Hematopoietic multipotent progenitor cell treated with erythropoietin and hydrocortisone succinate and interleukin-3 and kit ligand, for 8 days (in vitro differentiated cells): Measurements from ENCODE around the gene TMCC3.
"Not testable (repeated sequence)": the region's sequence is repeated elsewhere in the genome, so short reads cannot be mapped to it uniquely, and the experiment has no call there.

Experiments
- DNase-seq: peaks from one replicate; pipeline ENCODE4 v3.0.0-alpha.2; 2015

The TMCC3 gene

GRCh38 chr12:94561943-94562411 is 88.4 kb downstream of the TMCC3 start:
- no peak for DNase-seq

GRCh38 chr12:94560431-94561221 is 89.7 kb downstream of the TMCC3 start:
- no peak for DNase-seq

- no peak for DNase-seq
Observed at GRCh38 chr12:94558612-94559011, 91.7 kb downstream of the TMCC3 start.

DNA sequence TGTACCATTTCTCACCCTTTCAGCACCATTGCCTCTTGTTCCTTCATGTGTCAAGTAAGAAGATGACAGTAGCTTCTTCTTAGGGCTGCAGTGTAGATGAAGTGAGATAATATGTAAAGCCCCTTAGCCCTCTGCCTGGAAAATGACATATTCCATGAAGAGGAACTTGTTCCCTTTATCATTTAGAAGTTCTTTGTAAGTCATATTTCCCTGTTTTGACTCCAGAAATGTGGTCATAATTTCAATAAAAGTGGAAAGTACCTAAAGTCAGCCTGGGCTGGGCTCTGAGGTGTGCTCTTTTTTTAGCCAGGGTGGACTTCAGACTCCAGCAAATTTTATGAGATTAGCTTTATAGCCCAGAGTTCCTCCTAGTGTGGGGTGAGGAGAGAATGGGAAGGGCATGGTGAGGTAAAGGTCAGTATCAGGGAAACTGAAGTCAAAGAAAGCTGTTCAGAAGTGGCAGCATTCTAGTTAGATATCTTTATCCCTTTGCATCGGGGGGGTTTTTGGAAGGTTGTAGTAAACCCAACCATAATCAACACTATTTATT is 92.5 kb downstream of the TMCC3 start:
- no peak for DNase-seq

GRCh38 chr12:94555687-94556086 is 94.7 kb downstream of the TMCC3 start:
- no peak for DNase-seq

GRCh38 chr12:94553875-94554274 is 96.5 kb downstream of the TMCC3 start:
- DNase-seq = no peak

DNA sequence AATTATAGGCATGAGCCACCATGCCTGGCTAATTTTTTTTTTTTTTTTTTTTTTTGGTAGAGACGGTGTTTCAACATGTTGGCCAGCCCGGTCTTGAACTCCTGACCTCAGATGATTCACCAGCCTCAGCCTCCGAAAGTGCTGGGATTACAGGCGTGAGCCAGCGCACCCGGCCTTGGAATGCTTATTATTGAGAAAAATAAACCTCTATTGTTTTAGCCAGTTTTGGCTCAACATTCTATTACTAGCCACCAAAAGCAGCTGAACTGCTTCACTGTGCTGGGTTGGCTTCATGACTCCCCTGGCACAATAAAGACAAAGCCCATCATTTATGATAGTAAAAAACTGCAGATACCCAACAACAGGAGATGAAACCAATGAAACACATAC is 97.2 kb downstream of the TMCC3 start:
- no peak for DNase-seq

DNA sequence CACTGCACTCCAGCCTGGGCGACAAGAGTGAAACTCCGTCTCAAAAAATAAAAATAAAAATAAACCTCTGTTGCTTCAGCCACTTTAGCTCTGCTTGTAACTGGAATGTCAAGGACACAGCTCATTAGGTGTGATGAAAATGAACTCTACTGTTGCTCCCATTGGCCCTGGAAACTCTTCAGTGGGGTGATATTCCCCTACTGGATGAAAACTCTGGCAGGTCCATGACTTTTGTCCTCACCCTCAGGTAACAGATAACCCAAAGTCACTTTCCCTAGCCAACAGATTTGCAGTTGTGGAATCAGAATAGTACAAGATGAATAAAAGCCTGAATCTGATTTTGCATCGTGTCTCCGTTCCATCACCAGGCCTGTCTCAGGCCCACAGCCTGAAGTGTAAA is 98.5 kb downstream of the TMCC3 start:
- no peak for DNase-seq

DNA sequence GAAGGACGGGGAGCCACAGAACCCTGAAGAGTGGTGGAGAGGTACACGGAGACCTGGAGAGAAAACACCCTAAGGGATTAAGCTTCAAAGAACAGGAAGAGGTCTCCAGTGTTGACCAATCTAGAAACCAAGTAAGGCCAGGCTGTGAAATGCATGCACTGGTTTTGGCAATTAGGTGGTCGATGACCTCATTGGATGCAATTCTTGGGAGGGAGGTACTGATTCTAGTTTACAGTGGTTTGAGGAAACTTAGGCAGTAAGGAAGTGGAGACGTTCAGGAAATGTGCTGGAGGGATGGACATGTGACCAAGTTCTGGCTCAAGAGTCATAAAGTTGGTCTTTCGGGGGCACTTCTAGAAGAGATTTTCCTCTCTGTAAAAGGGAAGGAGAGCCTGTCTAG is 99.4 kb downstream of the TMCC3 start:
- DNase-seq = no peak

GRCh38 chr12:94548833-94549232 is 101.5 kb downstream of the TMCC3 start:
- DNase-seq = not testable (repeated sequence)

DNA sequence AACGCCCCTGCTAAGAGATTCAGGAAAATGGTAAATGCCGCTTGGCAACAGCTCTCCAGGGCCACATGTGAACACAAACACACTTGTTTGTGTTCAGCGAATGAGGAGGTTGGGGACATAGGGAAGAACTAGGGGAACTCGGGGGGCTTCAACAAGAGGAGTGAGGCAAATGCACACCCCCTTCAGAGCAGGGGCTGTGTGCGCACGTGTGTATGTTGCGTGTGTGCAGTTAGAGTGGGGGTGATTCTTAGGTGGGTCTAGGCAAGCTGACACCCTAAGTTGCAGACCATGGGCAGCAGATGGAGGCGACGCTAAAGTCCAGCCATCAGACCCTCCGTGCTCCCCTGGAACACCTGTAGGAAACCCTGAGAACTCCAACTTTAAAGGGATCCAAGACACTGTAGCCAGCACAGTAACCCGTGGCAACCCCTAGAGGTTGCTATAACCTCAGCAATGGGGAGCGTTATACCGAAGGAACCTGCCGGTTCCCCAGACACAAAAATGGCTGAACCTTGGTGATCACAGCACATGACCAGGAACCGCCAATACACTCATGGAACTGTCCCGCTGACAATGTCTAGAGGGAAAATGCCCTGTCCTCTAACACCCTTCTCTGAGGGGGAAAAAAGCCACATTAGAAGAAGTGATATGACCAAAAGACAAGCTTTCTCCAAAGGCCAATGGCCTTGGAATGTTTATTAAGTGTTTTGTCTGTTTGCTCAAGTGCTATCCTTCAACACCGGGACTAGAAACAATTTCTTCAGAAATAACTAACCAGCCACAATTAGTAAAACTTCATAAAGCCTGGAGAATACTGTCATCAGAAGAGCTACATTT is 104.2 kb downstream of the TMCC3 start:
- DNase-seq = peak; percentile 70

- DNase-seq = no peak
Observed at GRCh38 chr12:94544355-94544754, 106.0 kb downstream of the TMCC3 start.

DNA sequence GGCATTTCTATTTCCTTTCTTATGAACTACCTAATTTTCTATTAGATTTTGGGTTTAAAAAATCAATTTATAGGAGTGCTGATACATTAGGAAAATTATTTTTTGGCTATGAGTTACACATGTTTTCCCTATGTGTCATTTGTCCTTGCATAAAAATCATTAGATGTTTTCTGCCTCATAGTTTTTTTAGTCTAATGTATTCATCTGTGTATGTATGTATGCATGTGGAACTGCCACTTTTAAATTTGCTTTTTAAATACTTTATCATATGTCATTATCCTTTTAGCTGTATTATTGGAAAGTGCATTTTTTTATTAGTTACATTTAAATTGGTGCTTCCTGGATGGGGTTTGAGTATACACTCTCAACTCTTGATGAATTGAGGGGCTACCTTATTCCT is 112.0 kb downstream of the TMCC3 start:
- no peak for DNase-seq

GRCh38 chr12:94536040-94536965 is 114.1 kb downstream of the TMCC3 start:
- no peak for DNase-seq

DNA sequence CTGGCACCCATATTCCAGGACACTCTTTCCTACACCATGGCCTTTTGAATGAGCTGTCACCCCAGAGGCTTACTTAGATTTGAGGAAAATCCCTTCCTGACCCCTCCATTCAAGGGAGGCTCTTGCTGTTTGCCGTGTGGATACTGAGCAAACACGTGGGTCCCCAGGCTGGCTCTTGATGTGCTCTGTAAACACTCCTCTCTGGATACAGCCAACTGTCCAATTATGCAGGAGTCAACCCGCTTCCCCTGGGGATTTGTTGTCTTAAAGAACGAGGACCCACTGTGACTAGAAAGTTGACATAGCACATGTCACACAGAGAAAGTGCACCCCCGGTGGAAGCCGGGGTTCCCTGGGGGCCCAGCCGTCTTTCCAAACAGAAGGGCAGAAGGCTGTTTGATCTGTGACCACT is 114.8 kb downstream of the TMCC3 start:
- DNase-seq = no peak

GRCh38 chr12:94534774-94535509 is 115.4 kb downstream of the TMCC3 start:
- DNase-seq = no peak

DNA sequence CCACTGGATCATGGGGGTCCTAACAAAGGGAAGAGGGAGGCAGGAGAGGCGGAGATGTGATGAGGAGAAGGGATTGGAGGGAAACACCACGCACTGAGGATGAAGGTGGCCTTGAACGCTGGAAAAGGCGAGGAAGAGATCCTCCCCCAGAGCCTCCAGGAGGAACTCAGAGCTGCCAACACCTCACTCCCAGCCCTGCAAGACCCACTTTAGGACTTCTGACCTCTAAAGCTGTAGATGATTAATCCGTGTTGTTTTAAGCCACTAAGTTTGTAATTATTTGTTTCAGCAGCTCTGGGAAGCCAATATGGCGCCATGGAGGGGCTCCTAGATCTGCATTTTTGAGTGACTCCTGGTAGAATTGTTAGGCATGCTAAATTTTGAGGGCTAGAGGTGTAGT is 116.1 kb downstream of the TMCC3 start:
- DNase-seq = no peak

- DNase-seq = peak; percentile 72
Observed at GRCh38 chr12:94532490-94533422, 117.6 kb downstream of the TMCC3 start.

GRCh38 chr12:94531196-94531720 is 119.1 kb downstream of the TMCC3 start:
- DNase-seq = no peak

DNA sequence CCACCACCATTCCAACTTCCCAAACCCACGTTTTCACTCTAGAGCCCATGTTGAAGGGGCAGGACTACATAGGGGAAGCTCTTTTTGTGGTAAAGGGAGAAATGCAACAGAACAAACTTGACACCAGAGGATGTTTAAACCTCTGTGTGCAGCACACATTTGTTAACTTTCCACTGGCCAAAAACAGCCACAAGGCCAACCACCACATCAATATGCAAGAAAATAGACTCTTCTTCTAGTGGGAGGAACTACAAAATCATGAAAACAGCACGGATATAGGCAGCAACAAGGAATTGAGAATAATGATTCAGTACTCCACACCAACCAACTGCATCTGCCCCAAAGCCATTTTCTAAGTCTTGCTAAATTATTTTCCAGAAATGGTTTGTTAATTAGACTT is 124.4 kb downstream of the TMCC3 start:
- no peak for DNase-seq
